ENCODE results near the gene MBLAC1.

MBLAC1 gene, protein sequence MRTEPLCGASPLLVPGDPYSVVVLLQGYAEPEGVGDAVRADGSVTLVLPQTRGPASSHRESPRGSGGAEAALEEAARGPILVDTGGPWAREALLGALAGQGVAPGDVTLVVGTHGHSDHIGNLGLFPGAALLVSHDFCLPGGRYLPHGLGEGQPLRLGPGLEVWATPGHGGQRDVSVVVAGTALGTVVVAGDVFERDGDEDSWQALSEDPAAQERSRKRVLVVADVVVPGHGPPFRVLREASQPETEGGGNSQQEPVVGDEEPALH

GRCh38 chr7:100126931-100127865, at the start of gene MBLAC1:
TSS of gene MBLAC1 (plus strand) at chr7:100126967. CDS start at chr7:100127396, 429 bp downstream.
- Histone ChIP-seq H3K4me3 (ENCODE audit: low read length) (peak within 1 kb of the TSS; percentile 94), H3K27ac (ENCODE audit: low read depth, low read length) (peak within 1 kb of the TSS; percentile 97), H3K9ac (ENCODE audit: low read length) (peak within 1 kb of the TSS; percentile 81), H3K27me3 (ENCODE audit: control insufficient read depth, insufficient read depth, low read length) (no peaks in the 10 kb centered on the region), H3K36me3 (ENCODE audit: control insufficient read depth, insufficient read depth, low read length) (no peaks in the 10 kb centered on the region), H3K4me1 (ENCODE audit: control insufficient read depth, insufficient read depth, low read length) (peaks cover 3% of the 10 kb centered on the region)

GRCh38 chr7:100077205-100077604, 49.6 kb upstream of the MBLAC1 start:
- H3K27me3 ChIP-seq (ENCODE audit: control insufficient read depth, insufficient read depth, low read length): no peaks in the 10 kb centered on the region
- H3K4me1 ChIP-seq (ENCODE audit: control insufficient read depth, insufficient read depth, low read length): peaks cover 8% of the 10 kb centered on the region
- no peak overlapping the region for H3K27ac ChIP-seq (ENCODE audit: low read depth, low read length)
- H3K4me3 ChIP-seq (ENCODE audit: low read length): no peak overlapping the region
- H3K9ac ChIP-seq (ENCODE audit: low read length): no peak overlapping the region
- H3K36me3 ChIP-seq (ENCODE audit: control insufficient read depth, insufficient read depth, low read length): peaks cover 42% of the 10 kb centered on the region

GRCh38 chr7:100079024-100079560, 47.7 kb upstream of the MBLAC1 start:
- no peaks in the 10 kb centered on the region for H3K27me3 ChIP-seq (ENCODE audit: control insufficient read depth, insufficient read depth, low read length)
- no peak overlapping the region for H3K27ac ChIP-seq (ENCODE audit: low read depth, low read length)
- peaks cover 8% of the 10 kb centered on the region for H3K4me1 ChIP-seq (ENCODE audit: control insufficient read depth, insufficient read depth, low read length)
- H3K4me3 ChIP-seq (ENCODE audit: low read length): no peak overlapping the region
- H3K36me3 ChIP-seq (ENCODE audit: control insufficient read depth, insufficient read depth, low read length): peaks cover 24% of the 10 kb centered on the region
- no peak overlapping the region for H3K9ac ChIP-seq (ENCODE audit: low read length)

- Histone ChIP-seq H3K27me3 (ENCODE audit: control insufficient read depth, insufficient read depth, low read length) (no peaks in the 10 kb centered on the region), H3K4me3 (ENCODE audit: low read length) (peak overlapping the region; percentile 95), H3K4me1 (ENCODE audit: control insufficient read depth, insufficient read depth, low read length) (peaks cover 8% of the 10 kb centered on the region), H3K36me3 (ENCODE audit: control insufficient read depth, insufficient read depth, low read length) (peaks cover 10% of the 10 kb centered on the region), H3K27ac (ENCODE audit: low read depth, low read length) (peak overlapping the region; percentile 72), H3K9ac (ENCODE audit: low read length) (peak overlapping the region; percentile 94)
Observed at GRCh38 chr7:100080907-100081534, 45.7 kb upstream of the MBLAC1 start.

DNA sequence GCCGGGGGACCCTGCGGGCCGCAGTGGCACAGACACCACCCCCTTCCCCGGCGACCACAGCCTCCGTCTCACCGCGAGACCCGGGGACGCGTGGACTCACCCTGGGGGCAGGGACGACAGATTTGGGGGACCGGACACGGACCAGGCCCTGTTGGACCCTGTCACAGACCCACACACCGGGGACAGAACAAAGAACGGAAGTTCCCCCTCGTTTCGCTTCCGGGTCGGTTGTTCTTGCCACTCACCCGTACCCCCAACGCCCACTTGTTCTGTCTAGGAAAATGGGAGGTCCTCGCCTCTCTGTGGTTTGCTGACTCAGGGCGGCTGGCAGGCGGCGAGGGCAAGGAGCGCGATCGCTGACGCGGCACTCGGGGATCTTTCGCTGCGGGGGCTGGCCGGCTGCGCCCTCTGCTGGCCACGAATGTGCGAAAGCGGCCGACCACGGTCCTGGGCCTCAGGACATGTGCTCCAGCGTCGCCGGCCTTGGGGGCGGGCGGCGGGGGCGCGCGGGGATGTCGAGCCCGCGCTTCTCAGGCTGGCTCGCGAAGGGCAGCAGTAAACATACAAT, 45.1 kb upstream of the MBLAC1 start, which contains the start of gene ZNF3:
Gene ZNF3 (minus strand): TSS at position 189 of the 568 bp plus-strand sequence. CDS start 4,366 bp downstream, outside the sequence.
- Histone ChIP-seq H3K9ac (ENCODE audit: low read length) (peak within 1 kb of the TSS; percentile 94), H3K36me3 (ENCODE audit: control insufficient read depth, insufficient read depth, low read length) (peaks cover 6% of the 10 kb centered on the region), H3K4me3 (ENCODE audit: low read length) (peak within 1 kb of the TSS; percentile 95), H3K27me3 (ENCODE audit: control insufficient read depth, insufficient read depth, low read length) (no peaks in the 10 kb centered on the region), H3K27ac (ENCODE audit: low read depth, low read length) (peak within 1 kb of the TSS; percentile 72), H3K4me1 (ENCODE audit: control insufficient read depth, insufficient read depth, low read length) (peaks cover 8% of the 10 kb centered on the region)

DNA sequence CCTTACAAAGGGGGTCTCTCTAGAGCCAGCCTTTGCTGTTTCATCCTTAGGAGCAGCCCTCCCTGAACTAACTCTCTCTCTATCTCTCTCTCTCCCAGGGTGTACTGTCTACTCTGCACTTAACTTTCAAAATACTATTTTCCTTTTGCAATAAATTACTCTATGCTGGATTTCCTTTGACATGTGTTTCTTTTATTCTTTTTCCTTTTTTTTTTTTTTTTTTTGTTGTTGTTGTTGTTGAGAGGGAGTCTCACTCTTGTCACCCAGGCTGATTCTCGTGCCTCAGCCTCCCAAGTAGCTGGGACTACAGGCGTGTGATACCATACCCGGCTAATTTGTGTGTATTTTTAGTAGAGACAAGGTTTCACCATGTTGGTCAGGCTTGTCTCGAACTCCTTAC, 43.8 kb upstream of the MBLAC1 start:
- Histone ChIP-seq H3K27ac (ENCODE audit: low read depth, low read length) (no peak overlapping the region), H3K9ac (ENCODE audit: low read length) (no peak overlapping the region), H3K4me3 (ENCODE audit: low read length) (no peak overlapping the region), H3K4me1 (ENCODE audit: control insufficient read depth, insufficient read depth, low read length) (peaks cover 11% of the 10 kb centered on the region), H3K36me3 (ENCODE audit: control insufficient read depth, insufficient read depth, low read length) (no peaks in the 10 kb centered on the region), H3K27me3 (ENCODE audit: control insufficient read depth, insufficient read depth, low read length) (no peaks in the 10 kb centered on the region)

GRCh38 chr7:100085515-100085914, 41.3 kb upstream of the MBLAC1 start:
- Histone ChIP-seq H3K36me3 (ENCODE audit: control insufficient read depth, insufficient read depth, low read length) (peaks cover 3% of the 10 kb centered on the region), H3K9ac (ENCODE audit: low read length) (no peak overlapping the region), H3K27ac (ENCODE audit: low read depth, low read length) (no peak overlapping the region), H3K4me1 (ENCODE audit: control insufficient read depth, insufficient read depth, low read length) (peaks cover 16% of the 10 kb centered on the region), H3K27me3 (ENCODE audit: control insufficient read depth, insufficient read depth, low read length) (no peaks in the 10 kb centered on the region), H3K4me3 (ENCODE audit: low read length) (no peak overlapping the region)

DNA sequence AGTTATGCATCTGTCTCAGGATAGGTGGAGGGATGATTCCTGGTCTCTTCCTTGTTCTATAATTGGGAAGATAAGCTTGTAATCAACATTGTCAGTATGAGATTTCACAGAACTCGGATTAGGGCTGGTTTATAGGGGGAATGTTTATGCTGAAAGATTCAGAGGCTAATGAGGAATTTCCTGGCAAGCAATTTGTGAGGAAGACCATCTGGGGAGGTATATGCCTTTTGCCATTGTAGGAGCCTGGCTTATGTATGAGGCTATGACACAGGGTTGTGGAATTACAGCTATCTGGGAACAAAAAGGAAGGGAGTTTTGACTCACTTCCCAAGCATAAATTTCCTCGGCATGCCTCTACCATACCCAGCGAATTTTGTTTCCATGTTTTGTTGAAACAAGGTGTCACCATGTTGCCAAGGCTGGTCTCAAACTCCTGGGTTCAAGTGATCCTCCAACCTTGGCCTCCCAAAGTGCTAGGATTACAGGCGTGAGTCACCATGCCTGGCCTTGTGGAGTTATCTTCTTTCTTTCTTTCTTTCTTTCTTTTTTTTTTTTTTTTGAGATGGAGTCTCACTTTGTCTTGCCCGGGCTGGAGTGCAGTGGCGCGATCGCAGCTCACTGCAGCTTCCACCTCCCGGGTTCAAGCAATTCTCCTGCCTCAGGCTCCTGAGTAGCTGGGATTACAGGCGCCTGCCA, 39.6 kb upstream of the MBLAC1 start:
- no peaks in the 10 kb centered on the region for H3K27me3 ChIP-seq (ENCODE audit: control insufficient read depth, insufficient read depth, low read length)
- peaks cover 11% of the 10 kb centered on the region for H3K4me1 ChIP-seq (ENCODE audit: control insufficient read depth, insufficient read depth, low read length)
- H3K9ac ChIP-seq (ENCODE audit: low read length): no peak overlapping the region
- peaks cover 15% of the 10 kb centered on the region for H3K36me3 ChIP-seq (ENCODE audit: control insufficient read depth, insufficient read depth, low read length)
- no peak overlapping the region for H3K4me3 ChIP-seq (ENCODE audit: low read length)
- peak overlapping the region; percentile 88 for H3K27ac ChIP-seq (ENCODE audit: low read depth, low read length)

GRCh38 chr7:100088095-100088620, 38.6 kb upstream of the MBLAC1 start:
- H3K27ac ChIP-seq (ENCODE audit: low read depth, low read length): peak overlapping the region; percentile 88
- H3K9ac ChIP-seq (ENCODE audit: low read length): peak overlapping the region; percentile 57
- H3K4me1 ChIP-seq (ENCODE audit: control insufficient read depth, insufficient read depth, low read length): peaks cover 11% of the 10 kb centered on the region
- H3K36me3 ChIP-seq (ENCODE audit: control insufficient read depth, insufficient read depth, low read length): peaks cover 24% of the 10 kb centered on the region
- no peaks in the 10 kb centered on the region for H3K27me3 ChIP-seq (ENCODE audit: control insufficient read depth, insufficient read depth, low read length)
- peak overlapping the region; percentile 99 for H3K4me3 ChIP-seq (ENCODE audit: low read length)

DNA sequence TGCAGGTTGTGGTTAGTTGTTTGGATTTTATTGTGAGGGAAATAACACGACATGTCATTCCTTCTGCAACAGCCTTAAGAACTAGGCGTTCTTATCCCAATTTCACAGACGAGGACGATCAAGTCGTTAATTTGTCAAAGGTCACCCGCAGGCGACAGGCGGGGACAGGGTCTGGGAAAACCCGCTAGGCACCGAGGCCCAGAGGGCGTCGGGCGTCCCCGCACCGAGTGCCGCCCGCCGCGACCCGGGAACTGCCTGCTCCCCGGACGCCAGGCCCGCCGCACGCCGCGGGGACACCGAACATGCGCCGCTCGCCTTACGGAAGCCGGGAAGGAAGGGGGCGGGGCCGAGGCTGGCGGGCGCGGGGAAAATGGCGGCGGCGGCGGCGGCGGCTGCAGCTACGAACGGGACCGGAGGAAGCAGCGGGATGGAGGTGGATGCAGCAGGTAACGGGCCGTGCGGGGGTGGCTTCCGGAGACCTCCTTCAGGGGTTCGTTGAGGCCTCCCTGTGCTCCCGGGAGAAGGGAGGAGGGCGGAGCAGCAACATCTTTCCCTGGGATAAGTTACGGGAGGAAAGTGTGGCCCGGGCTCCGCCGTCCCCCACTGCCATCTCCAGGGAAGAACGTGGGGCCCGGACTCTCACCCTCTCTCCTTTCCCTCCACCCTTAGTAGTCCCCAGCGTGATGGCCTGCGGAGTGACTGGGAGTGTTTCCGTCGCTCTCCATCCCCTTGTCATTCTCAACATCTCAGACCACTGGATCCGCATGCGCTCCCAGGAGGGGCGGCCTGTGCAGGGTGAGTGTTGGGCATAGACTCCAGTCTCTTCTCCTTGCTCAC, 37.9 kb upstream of the MBLAC1 start, which contains the start of gene COPS6:
Gene COPS6 (plus strand): TSS at position 349 of the 837 bp plus-strand sequence. CDS start 22 bp downstream, at position 371.
- Histone ChIP-seq H3K4me1 (ENCODE audit: control insufficient read depth, insufficient read depth, low read length) (peaks cover 11% of the 10 kb centered on the region), H3K36me3 (ENCODE audit: control insufficient read depth, insufficient read depth, low read length) (peaks cover 31% of the 10 kb centered on the region), H3K9ac (ENCODE audit: low read length) (peak within 1 kb of the TSS; percentile 57), H3K4me3 (ENCODE audit: low read length) (peak within 1 kb of the TSS; percentile 99), H3K27ac (ENCODE audit: low read depth, low read length) (peak within 1 kb of the TSS; percentile 88), H3K27me3 (ENCODE audit: control insufficient read depth, insufficient read depth, low read length) (no peaks in the 10 kb centered on the region)

All from rectal smooth muscle tissue (tissue), 1 donor.